Measurements from ENCODE around the gene CCDC107. TPM values are rescaled to one million over a fixed set of nuclear protein-coding genes. Genes with fewer than 3 reads are reported as not detected.

The CCDC107 gene
- total RNA-seq, 1 experiment from 2014 or later: 11.8 TPM

DNA sequence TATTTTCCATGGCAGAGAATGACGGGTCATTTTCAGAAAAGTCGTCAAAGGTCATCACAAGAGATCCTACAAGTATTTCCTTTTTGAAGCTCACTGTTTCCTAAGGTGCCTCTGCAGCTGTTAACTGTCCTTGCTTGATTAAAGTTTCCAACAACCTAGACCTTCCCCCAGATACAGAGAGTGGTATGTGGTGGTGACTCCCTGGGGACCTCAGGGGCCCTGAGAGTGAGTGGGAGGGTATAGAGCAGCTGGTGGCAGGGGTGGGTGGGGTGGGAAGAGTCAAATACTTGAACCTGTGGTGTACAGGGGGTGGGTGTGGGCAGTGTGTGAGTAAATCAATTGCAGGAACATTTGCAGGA is 38.3 kb upstream of the CCDC107 start:
- Mint-ChIP-seq H3K4me1 (ENCODE audit: low read depth, unreplicated experiment) (peaks cover 5% of the 10 kb centered on the region), H3K36me3 (ENCODE audit: insufficient read depth, unreplicated experiment) (no peaks in the 10 kb centered on the region), H3K4me3 (ENCODE audit: unreplicated experiment) (no peak overlapping the region), H3K27ac (ENCODE audit: unreplicated experiment) (no peak overlapping the region), H3K27me3 (ENCODE audit: insufficient read depth, unreplicated experiment) (peaks cover 7% of the 10 kb centered on the region), H3K9me3 (ENCODE audit: unreplicated experiment) (no peaks in the 10 kb centered on the region)
- Histone ChIP-seq H3K9me3 (no peaks in the 10 kb centered on the region), H3K36me3 (ENCODE audit: control insufficient read depth, insufficient read depth, low read length) (no peaks in the 10 kb centered on the region), H3K27me3 (replicated peaks; ENCODE audit: control insufficient read depth, insufficient read depth, low read length) (no peaks in the 10 kb centered on the region), H3K4me1 (no peaks in the 10 kb centered on the region), H3K4me3 (ENCODE audit: low read depth, low read length) (no peak overlapping the region)
- no peak for DNase-seq
- CTCF ChIA-PET: interaction anchor here (0.7 to 0.9 kb wide), 2 partner anchors 9 to 130 kb away, joined by 3 to 4 read pairs; partner anchors contain the start of gene RUSC2
- TF ChIP-seq, protein P1, sequence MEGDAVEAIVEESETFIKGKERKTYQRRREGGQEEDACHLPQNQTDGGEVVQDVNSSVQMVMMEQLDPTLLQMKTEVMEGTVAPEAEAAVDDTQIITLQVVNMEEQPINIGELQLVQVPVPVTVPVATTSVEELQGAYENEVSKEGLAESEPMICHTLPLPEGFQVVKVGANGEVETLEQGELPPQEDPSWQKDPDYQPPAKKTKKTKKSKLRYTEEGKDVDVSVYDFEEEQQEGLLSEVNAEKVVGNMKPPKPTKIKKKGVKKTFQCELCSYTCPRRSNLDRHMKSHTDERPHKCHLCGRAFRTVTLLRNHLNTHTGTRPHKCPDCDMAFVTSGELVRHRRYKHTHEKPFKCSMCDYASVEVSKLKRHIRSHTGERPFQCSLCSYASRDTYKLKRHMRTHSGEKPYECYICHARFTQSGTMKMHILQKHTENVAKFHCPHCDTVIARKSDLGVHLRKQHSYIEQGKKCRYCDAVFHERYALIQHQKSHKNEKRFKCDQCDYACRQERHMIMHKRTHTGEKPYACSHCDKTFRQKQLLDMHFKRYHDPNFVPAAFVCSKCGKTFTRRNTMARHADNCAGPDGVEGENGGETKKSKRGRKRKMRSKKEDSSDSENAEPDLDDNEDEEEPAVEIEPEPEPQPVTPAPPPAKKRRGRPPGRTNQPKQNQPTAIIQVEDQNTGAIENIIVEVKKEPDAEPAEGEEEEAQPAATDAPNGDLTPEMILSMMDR (IDR thresholded peaks at IDR 0.05; ENCODE audit: insufficient read depth in 1 of 2, low read depth in 1 of 2, low read length in 1 of 2, severe bottlenecking in 1 of 2, unreplicated experiment in 1 of 2): no peak
- BruUV-seq (replicated peaks): no TSS peak
- POLR2A ChIA-PET: interaction anchor here (0.7 kb wide), 1 partner anchor 16 kb away, joined by 3 read pairs; no protein-coding TSS in a partner anchor
- intact Hi-C loops (cut with micrococcal nuclease; ENCODE audit: unreplicated experiment): no loop called here

DNA sequence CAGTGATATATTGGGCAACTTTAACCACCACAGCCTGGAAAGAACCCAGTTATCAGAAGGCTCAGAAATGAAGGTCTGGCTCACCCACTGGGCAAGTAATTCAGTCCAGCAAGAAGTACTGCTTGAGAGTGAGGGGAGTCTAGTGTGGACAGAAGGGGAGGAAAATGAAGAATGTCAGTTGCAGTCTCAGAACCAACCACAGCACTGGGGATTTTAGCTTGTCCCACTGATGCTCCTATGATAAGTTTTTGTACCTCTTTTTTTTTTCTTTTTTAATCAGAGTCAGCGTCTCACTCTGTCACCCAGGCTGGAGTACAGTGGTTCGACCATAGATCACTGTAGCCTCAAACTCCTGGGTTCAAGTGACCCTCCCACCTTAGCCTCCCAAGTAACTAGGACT is 30.5 kb upstream of the CCDC107 start:
- Mint-ChIP-seq H3K36me3 (ENCODE audit: insufficient read depth, unreplicated experiment) (no peaks in the 10 kb centered on the region), H3K4me1 (ENCODE audit: low read depth, unreplicated experiment) (no peaks in the 10 kb centered on the region), H3K4me3 (ENCODE audit: unreplicated experiment) (no peak overlapping the region), H3K27me3 (ENCODE audit: insufficient read depth, unreplicated experiment) (no peaks in the 10 kb centered on the region), H3K27ac (ENCODE audit: unreplicated experiment) (no peak overlapping the region), H3K9me3 (ENCODE audit: unreplicated experiment) (no peaks in the 10 kb centered on the region)
- no TSS peak for BruUV-seq (replicated peaks)
- no peaks in the 10 kb centered on the region for H3K9me3 ChIP-seq
- CTCF ChIA-PET: interaction anchor here (1.1 kb wide), 1 partner anchor 24 kb away, joined by 4 read pairs; no protein-coding TSS in a partner anchor
- no peaks in the 10 kb centered on the region for H3K36me3 ChIP-seq (ENCODE audit: control insufficient read depth, insufficient read depth, low read length)
- no peak for DNase-seq
- no peaks in the 10 kb centered on the region for H3K4me1 ChIP-seq
- TF ChIP-seq, protein P1 (IDR thresholded peaks at IDR 0.05; ENCODE audit: insufficient read depth in 1 of 2, low read depth in 1 of 2, low read length in 1 of 2, severe bottlenecking in 1 of 2, unreplicated experiment in 1 of 2): no peak
- POLR2A ChIA-PET: no interaction called here
- no peak overlapping the region for H3K4me3 ChIP-seq (ENCODE audit: low read depth, low read length)
- intact Hi-C loops (cut with micrococcal nuclease; ENCODE audit: unreplicated experiment): no loop called here
- H3K27me3 ChIP-seq (replicated peaks; ENCODE audit: control insufficient read depth, insufficient read depth, low read length): no peaks in the 10 kb centered on the region

DNA sequence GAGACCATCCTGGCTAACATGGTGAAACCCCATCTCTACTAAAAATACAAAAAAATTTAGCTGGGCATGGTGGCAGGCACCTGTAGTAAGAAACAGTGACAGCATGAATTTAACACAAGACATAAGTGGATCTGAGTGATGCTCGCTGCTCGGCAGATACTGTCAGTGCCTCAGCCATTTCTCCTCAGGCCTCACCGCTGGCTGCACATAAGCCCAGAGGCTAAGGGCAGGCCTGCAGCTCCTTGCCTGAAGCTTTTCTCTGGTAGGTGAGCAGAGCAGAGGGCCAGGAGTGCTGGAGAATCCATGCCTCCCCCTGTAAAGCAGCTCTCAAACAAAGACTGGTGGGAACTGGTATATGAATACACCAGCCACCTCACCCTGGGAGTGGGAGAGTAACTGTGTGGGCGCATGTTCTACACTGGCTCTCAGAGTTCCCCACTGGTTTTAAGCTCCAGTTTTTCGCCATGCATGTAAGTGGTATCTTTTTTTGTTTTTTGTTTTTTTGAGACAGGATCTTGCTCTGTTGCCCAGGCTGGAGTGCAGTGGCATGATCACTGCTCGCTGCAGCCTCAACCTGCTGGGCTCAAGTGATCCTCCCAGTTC is 29.6 kb upstream of the CCDC107 start:
- H3K27me3 ChIP-seq (replicated peaks; ENCODE audit: control insufficient read depth, insufficient read depth, low read length): no peaks in the 10 kb centered on the region
- Mint-ChIP-seq H3K4me3 (ENCODE audit: unreplicated experiment) (no peak overlapping the region), H3K36me3 (ENCODE audit: insufficient read depth, unreplicated experiment) (no peaks in the 10 kb centered on the region), H3K9me3 (ENCODE audit: unreplicated experiment) (no peaks in the 10 kb centered on the region), H3K4me1 (ENCODE audit: low read depth, unreplicated experiment) (no peaks in the 10 kb centered on the region), H3K27me3 (ENCODE audit: insufficient read depth, unreplicated experiment) (no peaks in the 10 kb centered on the region), H3K27ac (ENCODE audit: unreplicated experiment) (no peak overlapping the region)
- H3K4me1 ChIP-seq: no peaks in the 10 kb centered on the region
- H3K9me3 ChIP-seq: no peaks in the 10 kb centered on the region
- H3K4me3 ChIP-seq (ENCODE audit: low read depth, low read length): no peak overlapping the region
- no peak for DNase-seq
- POLR2A ChIA-PET: no interaction called here
- intact Hi-C loops (cut with micrococcal nuclease; ENCODE audit: unreplicated experiment): no loop called here
- CTCF ChIA-PET: no interaction called here
- no peaks in the 10 kb centered on the region for H3K36me3 ChIP-seq (ENCODE audit: control insufficient read depth, insufficient read depth, low read length)
- BruUV-seq (replicated peaks): no TSS peak
- TF ChIP-seq, protein P1 (IDR thresholded peaks at IDR 0.05; ENCODE audit: insufficient read depth in 1 of 2, low read depth in 1 of 2, low read length in 1 of 2, severe bottlenecking in 1 of 2, unreplicated experiment in 1 of 2): no peak

All from Caco-2 (cell line).